ENCODE data around the gene UBA1. TPM values are rescaled to one million over a fixed set of nuclear protein-coding genes. Genes with fewer than 3 reads are reported as not detected.

Gene UBA1
- total RNA-seq, 1 donor from 2014 or later: 170 TPM

Other genes with a start within 250 kb of the UBA1 start
- 1.8 and 4.4 TPM in 2 replicates for gene RGN, start 115.4 kb upstream of the UBA1 start, total RNA-seq
- 46.2 and 60.0 TPM in 2 replicates for gene NDUFB11, start 49.1 kb upstream of the UBA1 start, total RNA-seq
- gene RBM10, start 48.6 kb upstream of the UBA1 start, total RNA-seq: 34.5 and 48.1 TPM in 2 replicates
- 107 and 120 TPM in 2 replicates for gene CDK16, start 24.9 kb downstream of the UBA1 start, total RNA-seq
- 49.1 and 57.9 TPM in 2 replicates for gene USP11, start 39.2 kb downstream of the UBA1 start, total RNA-seq
- 0.07 and 0.63 TPM in 2 replicates for gene ZNF157, start 176.7 kb downstream of the UBA1 start, total RNA-seq